ENCODE data around the gene SLC39A3.

The SLC39A3 gene

GRCh38 chr19:2723345-2723715, 16.5 kb downstream of the SLC39A3 start:
- no peak overlapping the region for H3K9ac ChIP-seq (ENCODE audit: low read length)
- H3K27ac ChIP-seq (ENCODE audit: low read depth, low read length, poor library complexity, severe bottlenecking): no peak overlapping the region
- no peaks in the 10 kb centered on the region for H3K9me3 ChIP-seq (ENCODE audit: low read length)
- H4K20me1 ChIP-seq (ENCODE audit: insufficient read depth, low read length): no peaks in the 10 kb centered on the region
- no peak overlapping the region for H3K4me2 ChIP-seq (ENCODE audit: low read length)
- H3K36me3 ChIP-seq (ENCODE audit: insufficient read depth, low read length): no peaks in the 10 kb centered on the region
- no peak for TF ChIP-seq CTCF (IDR thresholded peaks at IDR 0.05; ENCODE audit: low read length)
- no peak for TF ChIP-seq EZH2 (IDR thresholded peaks at IDR 0.05; ENCODE audit: borderline replicate concordance, low read length)
- no peaks in the 10 kb centered on the region for H3K79me2 ChIP-seq (ENCODE audit: insufficient read depth, low read length)
- no peaks in the 10 kb centered on the region for H3F3A ChIP-seq (ENCODE audit: insufficient read depth, low read length)
- no peak overlapping the region for H3K4me3 ChIP-seq (ENCODE audit: low read depth, low read length, poor library complexity, severe bottlenecking)
- H3K9me2 ChIP-seq (ENCODE audit: low read depth, low read length): no peaks in the 10 kb centered on the region
- no peak overlapping the region for H2AFZ ChIP-seq (ENCODE audit: low read length)
- H3K27me3 ChIP-seq (ENCODE audit: insufficient read depth, low read length): peaks cover 5% of the 10 kb centered on the region; the same call in 1 of the 2 replicates
- H3K4me1 ChIP-seq (ENCODE audit: insufficient read depth, low read length, severe bottlenecking): no peaks in the 10 kb centered on the region

GRCh38 chr19:2722541-2723344, 17.1 kb downstream of the SLC39A3 start:
- Histone ChIP-seq H3K4me2 (ENCODE audit: low read length) (no peak overlapping the region), H3K79me2 (ENCODE audit: insufficient read depth, low read length) (no peaks in the 10 kb centered on the region), H3K4me3 (ENCODE audit: low read depth, low read length, poor library complexity, severe bottlenecking) (no peak overlapping the region), H3K9me3 (ENCODE audit: low read length) (no peaks in the 10 kb centered on the region), H3K27ac (ENCODE audit: low read depth, low read length, poor library complexity, severe bottlenecking) (no peak overlapping the region), H3K9me2 (ENCODE audit: low read depth, low read length) (no peaks in the 10 kb centered on the region), H2AFZ (ENCODE audit: low read length) (no peak overlapping the region), H3K36me3 (ENCODE audit: insufficient read depth, low read length) (no peaks in the 10 kb centered on the region), H3K9ac (ENCODE audit: low read length) (no peak overlapping the region), H4K20me1 (ENCODE audit: insufficient read depth, low read length) (no peaks in the 10 kb centered on the region), H3F3A (ENCODE audit: insufficient read depth, low read length) (no peaks in the 10 kb centered on the region), H3K27me3 (ENCODE audit: insufficient read depth, low read length) (peaks cover 5% of the 10 kb centered on the region; the same call in 1 of the 2 replicates), H3K4me1 (ENCODE audit: insufficient read depth, low read length, severe bottlenecking) (no peaks in the 10 kb centered on the region)
- TF ChIP-seq EZH2 (IDR thresholded peaks at IDR 0.05; ENCODE audit: borderline replicate concordance, low read length) (no peak), CTCF (IDR thresholded peaks at IDR 0.05; ENCODE audit: low read length) (no peak)

- peaks cover 5% of the 10 kb centered on the region; the same call in 1 of the 2 replicates for H3K27me3 ChIP-seq (ENCODE audit: insufficient read depth, low read length)
- H3F3A ChIP-seq (ENCODE audit: insufficient read depth, low read length): no peaks in the 10 kb centered on the region
- H3K4me3 ChIP-seq (ENCODE audit: low read depth, low read length, poor library complexity, severe bottlenecking): no peak overlapping the region
- no peaks in the 10 kb centered on the region for H3K79me2 ChIP-seq (ENCODE audit: insufficient read depth, low read length)
- no peak for TF ChIP-seq CTCF (IDR thresholded peaks at IDR 0.05; ENCODE audit: low read length)
- no peak overlapping the region for H3K9ac ChIP-seq (ENCODE audit: low read length)
- no peak overlapping the region for H3K27ac ChIP-seq (ENCODE audit: low read depth, low read length, poor library complexity, severe bottlenecking)
- no peaks in the 10 kb centered on the region for H3K36me3 ChIP-seq (ENCODE audit: insufficient read depth, low read length)
- H2AFZ ChIP-seq (ENCODE audit: low read length): no peak overlapping the region
- H3K4me1 ChIP-seq (ENCODE audit: insufficient read depth, low read length, severe bottlenecking): no peaks in the 10 kb centered on the region
- H3K4me2 ChIP-seq (ENCODE audit: low read length): no peak overlapping the region
- no peaks in the 10 kb centered on the region for H4K20me1 ChIP-seq (ENCODE audit: insufficient read depth, low read length)
- no peaks in the 10 kb centered on the region for H3K9me2 ChIP-seq (ENCODE audit: low read depth, low read length)
- no peaks in the 10 kb centered on the region for H3K9me3 ChIP-seq (ENCODE audit: low read length)
Measured at GRCh38 chr19:2721570-2722540, 18.0 kb downstream of the SLC39A3 start.

Data from OCI-LY1 (cell line).